Skin epidermis (tissue), 12 donors: ENCODE measurements around the gene OR6V1.
"Not testable (repeated sequence)": the region's sequence is repeated elsewhere in the genome, so short reads cannot be mapped to it uniquely, and the experiment has no call there.

Experiments
- H3K27ac ChIP-seq, 21 experiments: fragments of 200-600 bp; sonication (generic) in 11 of 21; one replicate each; pipeline ENCODE4 v1.5.0; 2020; ENCODE audit warnings: mild to moderate bottlenecking in 3 of 21, inconsistent platforms in 2 of 21, moderate library complexity in 2 of 21
- H3K4me3 ChIP-seq, 7 experiments: fragments of 200-600 bp; sonication (generic) in 2 of 7; one replicate each; pipeline ENCODE4 v1.5.0; 2020; ENCODE audit warnings: inconsistent platforms in 2 of 7, mild to moderate bottlenecking in 2 of 7, moderate library complexity in 1 of 7

Gene OR6V1

DNA sequence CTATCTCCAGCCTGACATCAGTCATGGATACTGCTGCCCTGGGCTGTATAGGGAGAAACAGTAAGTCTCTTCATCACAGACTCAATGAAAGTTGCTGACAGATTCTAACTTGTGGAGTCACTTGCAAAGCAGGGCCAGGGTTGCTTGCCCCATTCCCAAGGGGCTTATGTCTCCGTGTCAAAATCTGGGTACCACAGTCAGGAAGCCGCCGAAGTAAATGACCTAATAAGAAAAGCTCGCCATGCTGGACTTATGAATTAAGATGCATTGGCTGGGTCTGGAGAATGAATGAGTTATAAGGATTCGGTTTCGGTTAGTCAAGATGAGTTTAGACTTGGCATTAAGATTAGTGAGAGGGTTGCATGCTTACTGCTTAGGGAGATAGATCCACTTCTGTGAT, 10.8 kb upstream of the OR6V1 start:
- no peak overlapping the region for H3K27ac ChIP-seq

GRCh38 chr7:143042159-143042789, 9.9 kb upstream of the OR6V1 start:
- Histone ChIP-seq H3K4me3 (no peak overlapping the region), H3K27ac (no peak overlapping the region)

More for the DNA sequence above, 10.8 kb upstream of the OR6V1 start:
- H3K4me3 ChIP-seq, result no peak overlapping the region

DNA sequence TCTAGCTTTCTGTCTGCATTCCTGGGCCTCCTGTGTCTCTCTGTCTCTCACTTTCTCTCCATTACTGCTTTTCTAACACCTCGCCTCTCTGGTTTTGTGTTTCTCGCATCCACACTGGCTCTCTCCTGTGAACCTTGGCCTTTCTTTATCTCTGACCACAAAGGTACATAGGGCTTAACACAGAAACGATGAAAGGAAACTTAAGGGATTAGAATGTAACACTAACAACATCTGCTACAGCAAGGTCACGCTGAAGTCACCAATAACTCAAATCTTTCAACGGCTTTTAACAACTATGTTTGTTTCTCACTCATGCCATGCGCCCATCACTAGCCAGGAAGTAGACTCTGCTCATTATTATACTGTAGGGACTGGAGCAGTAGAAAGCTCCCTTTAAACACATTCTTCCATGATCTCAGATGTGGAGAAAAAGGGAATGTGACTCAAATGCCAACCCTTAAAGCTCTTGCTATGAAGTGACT, 9.3 kb upstream of the OR6V1 start:
- Histone ChIP-seq H3K4me3 (no peak overlapping the region), H3K27ac (no peak overlapping the region)

DNA sequence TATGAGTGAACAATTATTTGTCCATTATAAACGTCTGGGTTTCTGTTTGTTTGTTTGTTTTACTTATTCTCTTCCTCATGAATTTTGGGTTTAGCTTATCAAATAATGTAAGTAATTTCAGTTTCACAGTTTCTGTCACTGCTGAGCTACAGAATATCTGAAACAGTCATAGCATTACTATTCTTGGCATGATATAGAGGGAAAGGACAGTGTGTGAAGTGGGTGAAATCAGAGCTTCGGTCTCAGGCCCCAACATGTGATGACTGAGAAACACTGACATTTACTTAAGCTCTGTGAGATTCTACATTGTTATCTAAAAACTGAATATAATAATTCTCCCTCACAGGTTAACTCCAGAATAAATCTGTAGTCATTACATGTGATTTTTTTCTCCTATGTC, 8.8 kb upstream of the OR6V1 start:
- H3K4me3 ChIP-seq, result no peak overlapping the region
- no peak overlapping the region for H3K27ac ChIP-seq

DNA sequence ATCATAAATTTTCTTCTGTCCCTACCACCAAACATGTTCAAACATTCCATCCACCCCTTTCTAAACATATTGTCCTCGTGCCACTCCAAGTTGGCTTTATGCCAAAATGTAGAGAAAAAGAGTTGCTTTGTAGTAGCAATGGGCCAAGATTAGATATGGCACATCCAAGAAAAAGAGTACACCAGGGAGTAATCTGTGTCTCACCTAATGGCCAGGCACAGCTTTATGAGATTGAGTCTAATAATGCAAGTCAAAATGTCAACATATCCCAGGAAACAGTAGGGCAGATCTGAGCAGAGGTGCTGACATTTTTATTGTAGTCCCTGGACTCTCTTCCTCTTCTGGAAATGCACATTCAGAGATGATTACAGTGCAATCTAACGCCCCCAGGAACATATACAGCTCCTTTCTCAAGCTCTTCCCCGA, 5.7 kb upstream of the OR6V1 start:
- Histone ChIP-seq H3K4me3 (no peak overlapping the region), H3K27ac (no peak overlapping the region)

DNA sequence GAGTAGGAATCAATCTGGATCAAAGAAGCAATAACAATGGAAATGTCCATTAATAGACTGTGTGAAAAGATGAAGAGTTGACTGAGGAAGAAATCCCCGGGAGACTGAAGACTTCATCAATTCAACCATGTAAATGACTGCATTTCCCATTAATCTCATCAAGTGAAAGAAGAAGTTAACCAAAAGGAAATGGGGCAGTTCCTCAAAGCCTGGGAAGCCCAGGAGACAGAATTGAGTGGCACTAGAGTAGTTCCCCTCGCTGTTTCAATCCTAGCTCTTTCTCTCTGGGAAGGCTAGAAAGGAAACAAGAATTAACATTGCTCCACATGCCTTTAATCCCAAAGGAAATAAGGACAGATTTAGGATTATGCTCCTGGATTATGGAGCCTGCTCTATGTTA, 4.8 kb upstream of the OR6V1 start:
- Histone ChIP-seq H3K4me3 (no peak overlapping the region), H3K27ac (no peak overlapping the region)

GRCh38 chr7:143048827-143049226, 3.3 kb upstream of the OR6V1 start:
- Histone ChIP-seq H3K27ac (peak overlapping the region in 2 of 21 experiments; percentile 3 to 43), H3K4me3 (no peak overlapping the region)

- Histone ChIP-seq H3K4me3 (no peak overlapping the region), H3K27ac (peak overlapping the region in 2 of 21 experiments; percentile 3 to 43)
Observed at GRCh38 chr7:143049362-143049761, 2.8 kb upstream of the OR6V1 start.

- H3K4me3 ChIP-seq, result no peak overlapping the region
Observed at GRCh38 chr7:143050931-143051330, 1.2 kb upstream of the OR6V1 start.

DNA sequence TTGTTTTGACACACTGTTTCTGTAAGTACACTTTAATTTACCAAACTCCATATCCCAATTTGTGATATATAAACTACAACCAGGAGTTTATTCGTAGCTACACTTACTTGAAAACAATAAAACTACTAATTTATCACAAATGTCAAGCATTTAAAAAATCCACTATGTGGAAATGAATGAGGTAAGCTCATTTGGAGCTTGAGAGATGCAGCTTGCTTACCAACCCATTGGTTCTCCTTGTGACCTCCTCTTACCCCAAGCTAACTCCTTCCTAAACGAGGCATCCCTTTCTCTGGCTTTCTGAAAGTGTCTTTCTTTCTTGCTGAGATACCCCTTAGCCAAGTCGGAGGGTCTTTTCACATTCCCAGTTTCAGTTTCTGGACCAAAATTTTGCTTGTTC, 2.5 kb downstream of the OR6V1 start:
- no peak overlapping the region for H3K4me3 ChIP-seq
- no peak overlapping the region for H3K27ac ChIP-seq

More at GRCh38 chr7:143050931-143051330, 1.2 kb upstream of the OR6V1 start:
- H3K27ac ChIP-seq, result no peak overlapping the region

- Histone ChIP-seq H3K4me3 (no peak overlapping the region), H3K27ac (no peak overlapping the region)
Observed at GRCh38 chr7:143055754-143056153, 3.6 kb downstream of the OR6V1 start.

DNA sequence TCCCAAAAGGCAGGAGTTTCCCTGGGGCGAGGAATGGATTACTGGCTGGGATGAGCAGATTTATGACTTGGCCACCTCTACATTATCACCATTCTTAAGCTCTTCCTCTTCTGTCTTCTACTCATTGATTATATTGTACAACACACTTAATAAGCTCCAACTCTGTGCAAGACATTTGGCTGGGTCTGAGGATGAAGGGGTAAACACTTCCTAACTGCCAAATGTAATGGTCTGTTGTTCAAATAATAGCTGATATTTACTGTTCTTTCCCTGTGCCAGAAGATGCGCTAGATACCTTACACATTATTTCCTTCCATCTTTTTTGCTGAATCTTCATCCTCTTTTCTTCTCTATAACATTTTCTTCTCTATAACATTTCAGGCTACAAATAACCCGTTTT, 11.6 kb downstream of the OR6V1 start:
- H3K4me3 ChIP-seq, result no peak overlapping the region
- H3K27ac ChIP-seq, result no peak overlapping the region

DNA sequence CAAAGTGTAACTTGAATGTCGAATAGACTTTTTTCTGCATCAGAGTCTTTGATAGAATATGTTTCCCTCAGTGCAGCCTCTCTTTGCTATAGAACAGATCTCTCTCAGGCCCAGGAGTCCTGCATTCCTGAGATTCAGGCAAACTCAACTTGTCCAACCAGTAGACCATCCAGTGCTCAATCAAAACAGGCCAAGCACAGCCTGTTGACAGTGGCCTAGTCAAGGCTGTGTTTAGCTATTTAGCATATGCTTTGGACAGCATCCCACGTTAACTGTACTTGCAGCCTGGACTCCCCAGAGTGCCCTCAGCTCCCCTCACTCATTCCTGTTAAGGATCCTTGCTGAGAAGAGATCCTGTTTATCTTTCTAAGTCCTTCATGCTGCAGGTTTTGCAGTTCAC, 16.3 kb downstream of the OR6V1 start:
- no peak overlapping the region for H3K4me3 ChIP-seq
- H3K27ac ChIP-seq, result no peak overlapping the region

- no peak overlapping the region for H3K27ac ChIP-seq
- no peak overlapping the region for H3K4me3 ChIP-seq
Observed at GRCh38 chr7:143069912-143070500, 17.9 kb downstream of the OR6V1 start.

- Histone ChIP-seq H3K4me3 (no peak overlapping the region), H3K27ac (no peak overlapping the region)
Observed at GRCh38 chr7:143073556-143073955, 21.4 kb downstream of the OR6V1 start.

GRCh38 chr7:143074141-143074540, 22.0 kb downstream of the OR6V1 start:
- H3K27ac ChIP-seq, result no peak overlapping the region
- no peak overlapping the region for H3K4me3 ChIP-seq

GRCh38 chr7:143085109-143085508, 33.0 kb downstream of the OR6V1 start:
- no peak overlapping the region for H3K27ac ChIP-seq
- no peak overlapping the region for H3K4me3 ChIP-seq

- not testable (repeated sequence) for H3K27ac ChIP-seq, H3K4me3 ChIP-seq
Observed at GRCh38 chr7:143085610-143086009, 33.5 kb downstream of the OR6V1 start.

DNA sequence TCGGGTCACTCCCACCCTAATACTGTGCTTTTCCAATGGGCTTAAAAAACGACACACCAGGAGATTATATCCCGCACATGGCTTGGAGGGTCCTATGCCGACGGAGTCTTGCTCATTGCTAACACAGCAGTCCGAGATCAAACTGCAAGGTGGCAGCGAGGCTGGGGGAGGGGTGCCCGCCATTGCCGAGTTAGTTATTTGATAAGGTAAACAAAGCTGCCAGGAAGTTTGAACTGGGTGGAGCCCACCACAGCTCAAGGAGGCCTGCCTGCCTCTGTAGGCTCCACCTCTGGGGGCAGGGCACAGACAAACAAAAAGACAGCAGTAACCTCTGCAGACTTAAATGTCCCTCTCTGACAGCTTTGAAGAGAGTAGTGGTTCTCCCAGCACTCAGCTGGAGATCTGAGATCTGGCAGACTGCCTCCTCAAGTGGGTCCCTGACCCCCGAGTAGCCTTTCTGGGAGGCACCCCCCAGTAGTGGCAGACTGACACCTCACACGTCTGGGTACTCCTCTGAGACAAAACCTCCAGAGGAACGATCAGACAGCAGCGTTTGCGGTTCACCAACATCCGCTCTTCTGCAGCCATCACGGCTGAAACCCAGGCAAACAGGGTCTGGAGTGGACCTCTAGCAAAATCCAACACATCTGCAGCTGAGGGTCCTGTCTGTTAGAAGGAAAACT, 36.5 kb downstream of the OR6V1 start:
- not testable (repeated sequence) for H3K27ac ChIP-seq, H3K4me3 ChIP-seq

DNA sequence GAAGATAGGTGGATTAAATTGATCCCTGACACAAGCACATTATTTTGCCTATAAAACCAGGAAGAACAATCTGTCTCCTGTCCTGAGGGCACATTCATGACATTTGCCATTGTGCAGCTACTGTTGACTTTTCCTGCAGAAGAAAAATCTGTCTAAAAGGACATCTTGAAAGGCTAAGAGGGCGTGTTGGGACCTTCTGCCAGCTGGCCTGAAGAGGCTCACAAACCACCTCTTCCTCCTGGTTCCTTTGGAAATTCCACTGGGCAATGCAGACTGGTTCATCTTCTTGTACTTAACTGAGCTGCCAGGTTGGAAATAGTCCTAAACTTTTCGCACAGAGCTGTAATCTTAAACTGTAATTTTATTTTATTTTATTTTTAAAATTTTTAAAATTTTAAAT, 44.0 kb downstream of the OR6V1 start:
- Histone ChIP-seq H3K4me3 (no peak overlapping the region), H3K27ac (no peak overlapping the region)

DNA sequence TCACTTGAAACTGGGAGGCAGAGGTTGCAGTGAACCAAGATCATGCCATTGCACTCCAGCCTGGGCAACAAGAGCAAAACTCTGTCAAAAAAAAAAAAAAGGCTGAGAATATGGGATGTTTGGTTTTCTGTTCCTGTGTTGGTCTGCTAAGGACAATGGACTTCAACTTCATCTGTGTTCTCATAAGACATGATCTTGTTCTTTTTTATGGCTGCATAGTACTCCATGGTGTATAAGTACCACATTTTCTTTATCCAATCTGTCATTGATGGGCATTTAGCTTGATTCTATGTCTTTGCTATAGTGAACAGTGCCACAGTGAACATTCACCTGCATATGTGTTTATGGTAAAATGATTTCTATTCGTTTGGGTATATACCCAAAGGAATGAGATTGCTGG, 47.4 kb downstream of the OR6V1 start:
- H3K27ac ChIP-seq, H3K4me3 ChIP-seq: not testable (repeated sequence)
